Islet precursor cell (in vitro differentiated cells): ENCODE results near the gene DSP.

Source experiments
- DNase-seq: peaks from one replicate; pipeline ENCODE4 v3.0.0-alpha.2; 2018

DSP gene

DNA sequence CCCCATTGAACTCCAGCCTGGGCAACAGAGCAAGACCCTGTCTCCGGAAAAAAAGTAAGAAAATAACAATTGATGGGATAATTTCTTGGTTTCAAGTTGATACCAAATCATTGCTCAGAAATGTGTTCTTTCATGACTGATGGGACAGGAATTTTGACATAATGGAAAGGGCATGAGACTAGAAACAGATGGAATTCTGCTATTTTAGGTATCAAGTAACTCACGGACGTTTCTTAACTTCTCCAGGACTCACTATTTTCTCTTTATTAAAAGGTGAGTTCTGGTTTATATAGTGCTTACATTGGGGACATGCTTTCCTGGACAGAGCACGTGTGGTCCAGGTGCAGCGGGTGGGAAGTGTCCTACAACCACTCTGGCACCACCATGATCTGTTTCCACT lies 6.0 kb upstream of the DSP start:
- no peak for DNase-seq

DNA sequence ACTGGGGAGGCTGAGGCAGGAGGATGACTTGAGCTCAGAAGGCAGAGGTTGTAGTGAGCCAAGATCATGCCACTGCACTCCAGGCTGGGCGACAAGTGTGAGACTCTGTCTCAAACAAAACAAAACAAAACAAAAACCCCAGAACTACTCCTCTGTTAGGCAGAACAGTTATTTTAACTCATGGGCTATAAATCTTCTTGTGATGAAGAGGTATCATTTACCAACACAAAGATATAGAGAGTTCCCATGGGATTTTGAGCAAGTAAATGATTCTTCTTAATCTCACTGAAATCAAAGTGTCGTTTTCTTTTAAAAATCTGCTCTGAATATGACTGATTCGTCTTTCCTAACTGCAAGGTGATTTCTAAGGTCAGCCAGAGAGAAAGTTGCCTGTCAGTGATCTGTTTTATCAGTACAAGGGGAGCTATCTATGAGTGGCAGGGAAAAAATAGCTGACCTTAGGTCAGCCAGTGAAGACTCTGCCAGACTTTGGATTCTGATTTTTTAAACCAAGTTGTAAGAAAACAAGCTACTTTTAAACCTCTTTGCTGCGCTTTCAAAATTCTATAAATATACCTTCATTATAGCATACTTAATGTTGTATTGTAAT lies 3.8 kb upstream of the DSP start:
- DNase-seq, result no peak

DNA sequence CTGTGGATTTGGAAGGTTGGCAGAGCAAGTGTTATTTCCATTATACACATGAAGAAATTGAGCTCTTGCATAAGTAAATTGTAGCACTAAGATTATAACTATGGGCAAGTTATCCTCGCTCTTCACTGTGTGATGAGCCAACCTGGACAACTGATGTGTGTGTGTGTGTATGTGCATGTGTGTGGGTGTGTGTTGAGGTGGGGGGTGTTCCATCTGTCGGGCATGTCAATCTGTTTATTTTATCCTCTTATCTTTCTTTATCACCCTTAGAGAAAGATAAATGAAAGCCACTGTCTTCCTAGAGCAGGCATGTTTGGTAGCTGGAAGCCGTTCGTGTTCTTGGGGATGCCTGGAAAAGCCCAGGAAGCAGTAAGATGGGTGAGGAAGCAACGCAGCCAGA lies 3.0 kb upstream of the DSP start:
- no peak for DNase-seq

DNA sequence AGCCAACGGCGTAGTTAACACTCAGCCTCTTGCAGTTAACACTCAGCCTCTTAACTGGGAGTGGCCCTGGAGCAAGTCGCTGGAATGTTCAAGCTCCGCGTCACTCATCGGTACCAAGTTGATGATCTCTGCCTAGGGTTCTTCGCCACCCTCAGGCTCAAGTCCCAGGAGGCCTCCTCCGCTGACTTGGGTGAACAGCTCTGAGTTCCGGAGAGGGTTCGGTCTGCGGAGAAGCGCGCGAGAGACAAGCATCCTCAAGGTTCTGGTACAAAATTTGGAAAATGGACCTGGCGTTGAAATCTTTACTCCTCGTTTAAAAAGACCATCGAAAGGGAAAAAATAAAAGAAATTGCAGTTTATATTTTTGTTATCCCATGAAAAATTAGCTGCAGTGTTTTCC lies 876 bp upstream of the DSP start:
- DNase-seq, result peak; percentile 92

DNA sequence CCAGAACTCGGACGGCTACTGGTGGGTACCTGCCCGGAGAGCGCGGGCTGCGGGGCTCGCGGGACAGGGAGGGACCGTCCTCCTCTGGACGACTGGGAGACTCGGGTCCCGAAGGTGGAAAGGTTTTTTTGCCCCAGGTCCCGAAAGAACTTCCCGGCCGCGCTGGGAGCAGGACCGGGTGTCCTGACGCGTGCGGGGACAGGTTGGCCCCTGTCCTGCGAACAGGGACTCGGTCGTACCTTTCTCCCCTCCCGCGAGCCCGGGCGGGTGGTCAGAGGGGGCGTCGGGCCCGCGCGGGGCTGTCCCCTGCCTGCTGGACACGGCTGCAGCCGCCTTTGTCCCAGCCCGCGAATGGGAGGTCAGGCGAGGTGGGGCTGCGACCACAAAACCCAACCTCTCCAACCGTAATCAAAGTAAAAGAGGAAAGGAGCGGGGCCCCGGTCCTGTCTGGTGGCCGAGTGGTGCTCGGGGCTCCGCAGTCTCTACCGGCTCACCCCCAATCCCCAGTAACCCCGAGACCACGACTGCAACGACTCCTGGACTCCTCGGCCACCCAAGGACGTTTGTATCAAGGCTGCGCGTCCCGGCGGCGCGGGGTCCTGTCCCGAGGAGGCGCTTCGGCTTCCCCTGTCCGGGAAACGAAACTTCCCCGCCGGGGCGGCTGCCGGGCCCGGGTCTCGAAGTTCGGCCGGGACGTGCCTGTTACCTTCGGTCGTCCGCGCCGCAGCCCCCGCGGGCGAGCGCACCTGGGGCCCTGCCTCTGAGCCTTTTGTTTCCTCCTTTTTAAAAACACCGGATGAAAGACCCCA lies 798 bp downstream of the DSP start:
- peak; percentile 76 for DNase-seq

DNA sequence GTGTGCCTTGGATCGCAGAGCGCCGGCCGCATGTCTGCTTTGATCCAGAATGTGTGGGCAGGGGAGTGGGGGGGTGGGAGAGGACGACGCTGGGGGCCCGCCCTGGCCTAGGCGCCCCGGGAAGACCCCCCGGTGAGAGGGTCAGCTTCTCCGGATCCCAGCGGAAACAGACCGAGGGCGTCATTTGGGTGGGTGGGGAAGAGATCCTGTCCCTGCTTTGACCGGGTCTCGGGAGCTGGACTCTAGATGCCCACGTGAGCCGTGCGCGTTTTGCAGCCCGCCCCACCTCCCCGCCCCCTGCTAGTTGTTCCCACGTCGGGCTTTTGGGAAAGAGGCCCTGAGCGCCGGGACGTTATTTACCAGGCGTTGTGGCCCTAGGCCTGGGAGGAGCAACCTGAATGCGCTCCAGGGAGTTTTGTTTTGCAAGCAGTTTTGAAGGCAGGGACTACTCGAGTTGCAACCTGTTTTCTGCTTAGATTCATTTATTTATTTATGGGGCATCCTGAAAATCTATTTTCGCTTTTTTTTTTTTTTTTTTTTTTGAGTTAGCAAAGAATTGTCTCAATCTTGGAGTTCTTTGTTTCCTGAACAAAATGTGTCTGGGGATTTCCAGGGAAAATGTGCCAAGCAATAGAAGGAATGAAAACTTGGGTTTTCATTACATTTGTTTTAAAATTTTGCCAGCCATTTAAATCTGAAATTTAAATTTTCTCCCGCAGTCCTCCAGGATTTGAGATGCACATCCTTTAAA lies 1.6 kb downstream of the DSP start:
- DNase-seq, result peak; percentile 97

DNA sequence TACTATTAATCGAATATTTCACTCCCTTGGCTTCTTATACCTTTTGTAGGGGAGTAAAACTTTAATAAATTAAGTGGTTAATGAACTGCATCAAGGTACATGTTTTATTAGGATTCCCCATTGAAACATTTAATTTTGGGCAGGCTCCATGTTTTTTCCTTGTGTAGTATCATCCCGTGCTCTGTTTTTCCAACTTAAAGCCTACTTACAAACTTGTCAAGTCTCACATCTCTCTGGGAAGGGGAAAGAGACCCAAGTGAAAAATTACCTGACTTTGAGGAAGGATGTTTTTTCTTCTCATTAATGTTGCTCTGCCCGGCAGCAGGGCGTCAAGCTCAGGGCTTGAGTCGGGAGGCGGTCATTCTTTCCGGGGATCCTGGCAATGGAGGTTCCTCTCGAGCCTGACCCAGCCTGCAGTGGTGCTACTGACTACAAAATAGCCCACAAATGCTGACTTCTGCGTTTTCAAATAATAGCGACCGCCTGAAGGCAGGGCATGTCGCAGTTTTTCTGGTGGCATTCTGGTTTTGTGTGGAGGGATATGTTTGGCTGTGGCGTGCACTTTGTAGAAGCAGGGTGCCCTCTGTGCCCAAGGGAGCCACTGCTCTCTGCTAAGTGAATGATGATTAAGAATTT lies 2.4 kb downstream of the DSP start:
- no peak for DNase-seq

DNA sequence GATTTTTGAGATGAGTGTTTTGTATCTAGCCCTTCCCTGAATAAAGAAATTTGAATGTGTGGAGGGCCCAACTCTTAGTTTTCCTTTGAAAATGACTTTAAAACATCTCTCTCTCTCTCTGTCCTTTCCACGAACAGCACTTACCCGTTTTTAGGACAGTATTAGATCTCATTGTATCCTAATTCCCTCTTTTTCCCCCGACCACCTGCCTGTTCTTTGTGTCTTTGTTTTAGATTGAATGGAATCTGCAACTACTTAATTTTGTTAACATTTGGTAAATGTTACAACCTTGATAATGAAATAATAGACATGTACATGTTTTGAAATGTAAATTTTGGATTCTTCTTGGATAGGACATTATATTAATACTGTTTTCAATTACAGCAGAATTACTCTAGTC lies 3.1 kb downstream of the DSP start:
- DNase-seq, result no peak

DNA sequence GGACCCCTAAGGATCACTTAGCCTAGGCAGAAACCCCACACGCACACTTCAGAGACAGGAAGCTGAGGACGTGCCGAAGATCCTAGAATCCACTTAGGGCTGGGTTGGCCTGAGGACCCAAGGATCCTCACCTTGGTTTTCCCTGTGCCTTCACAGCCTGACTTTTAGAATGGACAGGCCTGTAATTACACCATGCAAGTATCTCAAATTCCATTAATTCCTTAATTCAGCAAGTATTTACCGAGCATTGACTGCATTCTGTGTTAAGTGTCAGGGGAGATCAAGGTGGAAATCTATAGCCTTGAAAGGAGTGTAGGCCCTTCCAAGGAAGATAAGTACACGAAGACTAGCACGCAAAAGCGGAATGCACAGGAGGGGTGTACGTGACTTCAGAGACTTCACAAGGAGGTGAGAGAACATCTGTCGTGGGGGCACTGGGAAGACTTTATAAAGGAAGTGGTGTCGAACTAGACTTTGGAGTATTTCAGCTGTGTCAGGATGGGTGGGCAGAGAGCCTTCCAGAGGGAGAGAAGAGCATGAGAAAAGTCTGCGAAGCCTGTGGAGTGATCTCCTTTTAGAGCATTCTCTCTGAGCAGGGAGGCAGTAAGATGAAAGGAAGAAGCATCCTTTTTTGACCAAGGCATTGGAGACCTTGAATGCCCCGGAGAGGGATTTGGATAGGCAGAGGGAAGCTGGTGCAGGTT lies 4.0 kb downstream of the DSP start:
- no peak for DNase-seq

DNA sequence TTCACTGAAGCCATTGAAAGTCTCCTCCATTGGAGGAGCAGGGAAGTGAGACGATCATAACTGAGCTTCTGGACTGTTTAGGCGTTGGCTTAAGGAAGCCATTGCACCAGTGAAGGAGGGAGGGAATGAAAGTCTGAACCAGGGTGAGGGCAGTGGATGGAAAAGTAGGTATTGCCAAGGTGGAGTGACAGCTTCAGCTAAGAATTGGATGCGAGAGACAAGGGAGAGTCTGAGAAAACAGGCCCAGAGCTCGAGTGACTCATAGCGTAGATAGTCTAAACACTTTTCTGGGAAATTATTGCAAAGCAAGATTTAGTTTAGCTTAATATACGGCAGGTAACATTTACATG lies 4.5 kb downstream of the DSP start:
- peak; percentile 72 for DNase-seq

DNA sequence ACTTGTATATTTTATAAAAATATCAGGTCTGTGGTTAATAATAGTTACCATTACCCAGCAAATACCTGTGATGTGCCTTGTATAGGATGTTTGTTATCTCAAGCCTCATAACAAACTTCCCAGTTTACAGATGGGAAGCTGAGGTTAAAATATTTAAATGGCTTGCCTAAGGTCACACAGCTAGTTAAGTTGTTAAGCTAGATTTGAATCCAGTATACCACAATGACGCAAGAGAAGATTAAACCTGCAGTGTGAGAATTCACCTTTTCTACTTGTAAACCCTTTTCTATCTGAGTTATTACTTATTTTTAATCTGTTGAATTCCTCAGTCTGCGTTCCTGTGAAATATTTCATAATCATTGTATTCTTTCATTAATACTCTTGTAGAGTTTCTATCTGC lies 4.9 kb downstream of the DSP start:
- no peak for DNase-seq

DNA sequence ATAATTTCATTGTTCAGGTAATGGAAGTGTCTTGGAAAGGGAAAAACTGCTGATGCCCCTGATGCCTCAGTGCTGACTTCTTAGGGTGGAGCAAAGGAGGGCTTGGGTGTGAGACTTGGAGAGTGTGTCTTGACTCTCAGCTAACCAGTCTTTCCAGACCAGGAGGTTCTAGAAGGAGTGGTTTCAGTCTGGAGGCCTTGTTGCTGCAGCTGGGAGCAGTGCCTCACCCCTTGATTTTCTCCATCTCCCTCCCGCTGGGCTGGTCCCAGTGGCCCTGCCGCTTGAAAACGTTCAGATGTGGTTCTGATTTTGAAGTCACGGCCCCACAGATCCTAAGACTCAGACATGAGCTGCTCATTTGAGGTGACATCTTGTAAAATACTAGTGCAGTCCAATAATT lies 5.4 kb downstream of the DSP start:
- no peak for DNase-seq

DNA sequence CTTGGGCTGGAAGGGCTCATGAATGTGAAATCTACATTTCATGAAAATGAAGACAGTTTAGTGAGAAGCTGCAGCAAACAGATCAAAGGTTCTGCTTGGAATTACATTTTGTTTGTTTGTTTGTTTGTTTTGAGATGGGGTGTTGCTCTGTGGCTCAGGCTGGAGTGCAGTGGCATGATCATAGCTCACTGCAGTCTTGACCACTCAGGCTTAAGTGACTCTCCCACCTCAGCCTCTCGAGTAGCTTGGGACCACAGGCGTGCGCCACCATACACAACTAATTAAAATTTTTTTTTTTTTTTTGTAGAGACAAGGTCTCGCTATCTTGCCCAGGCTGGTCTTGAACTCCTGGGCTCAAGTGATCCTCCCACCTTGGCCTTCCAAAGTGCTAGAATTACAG lies 5.8 kb downstream of the DSP start:
- DNase-seq, result no peak

DNA sequence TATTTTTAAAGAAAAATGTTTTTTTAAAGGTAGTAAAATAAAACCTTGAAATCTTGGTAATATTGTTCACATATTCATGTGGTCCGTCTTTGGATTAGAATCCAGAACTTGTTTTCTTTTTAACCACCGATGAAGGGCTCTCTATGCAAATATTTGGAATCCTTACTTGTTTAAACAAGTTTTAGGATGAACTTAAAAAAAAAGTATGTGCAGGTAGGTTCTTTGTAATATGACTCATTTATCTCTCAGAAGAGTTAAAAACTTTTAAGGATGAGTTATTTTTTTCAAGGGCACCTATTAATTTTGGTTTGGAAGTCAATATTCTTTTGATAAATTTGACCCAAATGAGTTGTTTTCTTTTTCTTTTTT lies 8.9 kb downstream of the DSP start:
- DNase-seq, result no peak

DNA sequence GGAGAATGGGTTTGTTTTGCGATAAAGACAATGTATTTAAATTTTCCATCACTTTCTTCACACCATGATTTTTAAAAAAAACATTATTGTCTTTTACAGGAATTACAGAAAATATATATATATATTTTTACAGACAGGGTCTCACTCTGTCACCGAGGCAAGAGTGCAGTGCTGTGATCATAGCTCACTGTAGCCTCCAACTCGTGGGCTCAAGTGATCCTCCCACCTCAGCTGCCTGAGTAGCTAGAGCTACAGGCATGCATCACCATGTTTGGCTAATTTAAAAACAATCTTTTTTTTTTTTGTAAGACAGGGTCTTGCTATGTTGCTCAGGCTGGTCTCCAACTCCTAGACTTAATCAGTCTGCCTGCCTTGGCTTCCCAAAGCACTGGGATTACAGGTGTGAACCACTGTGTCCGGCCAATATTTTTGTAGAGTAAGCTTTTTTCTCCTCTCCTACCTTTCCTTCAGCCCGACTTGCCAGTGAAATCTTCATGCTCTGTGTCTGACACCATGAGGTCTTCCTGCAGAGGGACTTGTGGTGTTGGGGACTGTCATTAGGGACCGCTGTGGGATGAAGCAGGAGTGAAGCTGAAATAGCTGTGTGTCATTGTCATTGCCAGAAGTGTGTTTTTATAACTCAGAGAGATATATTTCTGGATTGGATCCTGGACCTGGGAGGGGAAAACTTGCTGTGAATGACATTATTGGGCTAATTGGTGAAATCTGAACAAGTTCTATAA lies 13.2 kb downstream of the DSP start:
- no peak for DNase-seq

DNA sequence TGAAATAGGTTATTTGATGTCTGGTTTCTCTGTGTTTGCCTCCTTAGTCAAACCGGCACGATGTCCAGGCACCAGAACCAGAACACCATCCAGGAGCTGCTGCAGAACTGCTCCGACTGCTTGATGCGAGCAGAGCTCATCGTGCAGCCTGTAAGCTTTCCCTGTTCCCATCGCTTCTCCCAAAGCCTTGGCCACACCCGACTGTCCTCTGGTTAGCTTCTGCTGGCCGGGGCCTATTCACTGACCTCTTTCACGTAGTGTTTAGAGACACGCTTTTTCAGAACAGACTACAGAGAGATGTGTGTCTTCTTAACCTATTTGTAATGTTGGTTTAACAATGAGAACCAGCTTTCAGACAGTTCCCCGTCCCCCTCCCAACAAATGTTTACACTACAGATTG lies 14.2 kb downstream of the DSP start:
- DNase-seq, result no peak

DNA sequence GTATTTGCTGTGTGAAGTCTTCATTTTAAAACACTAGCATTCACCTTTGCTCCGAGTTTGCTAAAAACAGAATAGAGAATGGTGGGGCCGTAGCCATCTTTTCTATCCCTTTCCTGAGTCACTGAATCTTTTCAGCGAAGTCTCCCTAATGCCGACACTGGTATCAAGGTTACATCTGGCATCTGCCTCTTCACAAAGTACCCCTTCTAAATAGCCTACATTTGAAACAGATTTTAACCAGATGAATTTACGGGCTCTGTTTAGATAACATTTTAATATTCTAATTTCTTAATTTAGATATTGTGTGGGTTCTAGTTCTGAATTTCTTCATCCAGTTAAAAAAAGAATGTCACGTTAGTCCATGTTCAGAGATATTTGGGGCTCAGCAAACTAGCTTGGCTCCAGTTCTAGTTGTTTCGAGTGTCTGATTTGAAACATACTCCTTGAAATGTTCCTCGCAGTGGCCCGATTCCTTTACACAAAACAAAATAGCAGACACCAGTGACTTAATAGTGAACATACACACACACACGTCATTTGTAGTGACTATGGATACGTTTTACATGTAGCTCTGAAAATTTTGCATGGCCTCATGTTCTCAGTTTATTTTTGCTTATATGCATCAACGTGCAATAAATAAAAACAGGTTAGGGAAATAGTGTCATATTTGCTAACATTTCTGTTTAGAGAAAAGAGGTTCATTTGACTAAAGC lies 15.1 kb downstream of the DSP start:
- no peak for DNase-seq

DNA sequence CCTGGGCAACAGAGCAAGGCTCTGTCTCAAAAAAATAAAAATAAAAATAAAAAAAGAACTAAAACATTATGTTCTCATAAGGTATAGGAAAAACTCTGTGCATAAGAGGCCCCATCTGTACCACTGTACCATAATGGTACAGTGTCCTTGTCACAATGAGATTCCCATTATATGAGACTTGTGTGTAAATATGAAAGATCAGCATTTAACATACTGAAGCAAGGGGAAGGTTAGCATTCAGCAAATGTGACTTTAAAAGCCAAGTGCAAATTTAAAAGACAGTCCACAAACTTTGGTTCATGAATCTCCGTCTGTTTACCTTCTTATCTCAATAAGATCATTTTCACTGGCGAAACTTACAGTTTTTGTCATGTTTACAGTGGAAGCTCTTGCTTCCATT lies 16.2 kb downstream of the DSP start:
- DNase-seq, result no peak

DNA sequence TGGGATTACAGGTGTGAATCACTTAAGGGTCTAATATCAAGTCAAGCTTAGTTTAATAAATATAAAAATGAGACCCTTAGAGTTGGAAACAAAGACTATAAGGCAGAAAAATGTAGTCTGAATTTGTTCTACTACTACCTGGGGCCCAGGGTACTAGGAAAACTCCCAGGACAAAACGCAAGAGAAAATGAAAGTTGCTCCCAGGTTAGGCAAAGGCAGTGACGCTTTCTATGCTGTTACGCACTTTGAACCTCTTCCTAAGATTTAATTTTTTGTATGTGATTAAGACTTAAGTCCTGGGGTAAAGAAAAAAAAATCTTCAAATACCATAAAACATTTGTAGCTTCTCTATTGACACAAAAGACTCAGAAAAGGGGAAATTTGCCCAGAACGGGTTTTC lies 17.3 kb downstream of the DSP start:
- DNase-seq, result no peak

DNA sequence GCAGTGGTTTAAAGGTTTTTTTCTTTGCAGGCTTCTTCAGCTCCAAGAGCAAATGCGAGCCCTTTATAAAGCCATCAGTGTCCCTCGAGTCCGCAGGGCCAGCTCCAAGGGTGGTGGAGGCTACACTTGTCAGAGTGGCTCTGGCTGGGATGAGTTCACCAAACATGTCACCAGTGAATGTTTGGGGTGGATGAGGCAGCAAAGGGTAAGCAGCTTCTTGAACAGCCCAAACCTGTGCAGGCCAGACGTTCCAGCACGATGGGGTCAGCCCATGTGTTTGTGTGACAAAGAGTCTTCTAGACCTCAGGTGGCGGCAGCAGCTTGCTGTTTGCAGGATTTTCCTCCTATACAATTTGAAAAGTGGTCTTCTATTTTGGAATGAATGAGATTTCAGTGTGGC lies 17.7 kb downstream of the DSP start:
- DNase-seq, result peak; percentile 63

DNA sequence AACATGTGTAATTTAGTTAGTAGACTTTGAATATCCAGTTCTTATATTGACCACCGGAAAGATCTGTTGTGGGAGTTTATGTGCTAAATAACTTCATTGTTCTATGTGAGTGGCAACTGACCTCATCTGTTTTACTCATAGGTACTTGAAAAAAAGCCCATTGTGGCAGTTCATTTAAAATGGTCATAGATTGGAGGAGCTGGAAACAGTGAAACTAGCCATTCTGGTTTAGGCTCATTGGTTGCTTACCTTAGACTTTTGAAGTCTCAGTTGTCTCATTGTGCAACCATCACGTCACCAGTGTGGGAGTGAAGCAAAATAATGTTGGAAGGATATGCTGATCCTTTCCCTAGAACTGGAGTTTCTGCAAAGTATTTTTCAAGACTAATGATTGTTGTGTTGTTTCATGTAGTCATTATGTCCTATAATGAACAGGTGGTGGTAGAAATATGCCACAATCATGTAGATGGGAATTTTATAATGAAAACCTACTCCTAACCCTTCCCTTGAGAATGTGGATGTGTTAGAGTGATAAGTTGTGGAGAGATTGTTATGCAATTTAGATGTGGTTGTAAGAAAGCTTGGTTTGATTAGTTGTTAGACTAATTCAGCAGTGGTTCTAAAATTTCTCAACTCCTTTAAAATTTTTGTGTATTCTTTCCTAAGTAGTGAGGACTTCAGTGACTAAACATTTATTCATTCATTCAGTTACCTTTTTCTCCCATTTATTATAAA lies 18.3 kb downstream of the DSP start:
- DNase-seq, result no peak
